ENCODE measurements around the gene ELOVL5.

DNA sequence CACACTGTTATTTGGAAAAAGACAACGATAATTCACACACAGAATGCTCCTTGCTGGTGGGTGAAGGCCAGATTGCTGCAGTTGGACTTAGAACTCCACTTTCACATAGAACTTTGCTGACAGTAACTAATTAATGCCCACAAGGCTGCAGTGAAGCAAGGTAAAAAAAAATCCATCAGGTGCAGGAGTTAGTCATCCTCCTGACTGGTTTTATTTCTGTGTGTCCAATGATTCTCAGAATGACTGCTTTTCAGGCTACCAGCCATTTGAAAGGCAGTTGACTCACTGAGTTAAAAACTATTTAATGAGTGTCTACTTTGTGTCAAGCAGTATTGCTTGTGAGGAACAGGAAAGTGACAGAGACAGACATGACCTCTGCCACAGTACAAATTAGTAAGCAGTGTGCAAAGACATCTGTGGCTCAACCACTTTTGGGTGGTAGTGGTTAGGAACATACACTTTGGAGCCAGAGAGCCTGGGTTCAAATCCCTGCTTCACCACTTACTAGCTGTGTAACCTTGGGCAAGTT is 41.9 kb downstream of the ELOVL5 start:
- TF ChIP-seq EZH2 (IDR thresholded peaks at IDR 0.05): no peak
- no peak for TF ChIP-seq POLR2AphosphoS5 (IDR thresholded peaks at IDR 0.05; ENCODE audit: borderline replicate concordance, low read depth, low read length)
